GM06990 (cell line): Measurements from ENCODE around the gene OBP2A.

ENCODE experiments used
- DNase-seq: peaks from one replicate; pipeline ENCODE4 v3.0.0-alpha.2; 2011; ENCODE audit not compliant: insufficient read length; ENCODE audit errors: extremely low read depth
- H3K27me3 ChIP-seq: replicated peaks from 2 replicates; pipeline ENCODE4 v1.6.0; 2011; ENCODE audit warnings: low read length; ENCODE audit not compliant: control insufficient read depth, insufficient read depth
- H3K36me3 ChIP-seq: 2 replicates; pipeline ENCODE4 v1.5.1; 2011; ENCODE audit warnings: low read length; ENCODE audit not compliant: control insufficient read depth, insufficient read depth
- H3K4me3 ChIP-seq: replicated peaks from 2 replicates; pipeline ENCODE4 v1.5.1; 2011; ENCODE audit warnings: low read depth, mild to moderate bottlenecking, control low read depth, low read length
- CTCF ChIP-seq: IDR thresholded peaks from 2 replicates; pipeline ENCODE4 v1.5.1; 2011; ENCODE audit warnings: low read length, control low read depth, mild to moderate bottlenecking, inconsistent platforms; ENCODE audit not compliant: insufficient read depth, poor library complexity, severe bottlenecking

OBP2A gene

GRCh38 chr9:135520916-135521607, 24.9 kb upstream of the OBP2A start, which contains the start of gene LCN1:
LCN1 (plus strand) TSS chr9:135521440; CDS start chr9:135521498, 58 bp downstream.
- Histone ChIP-seq H3K36me3 (no peaks in the 10 kb centered on the region), H3K4me3 (no peak within 1 kb of the TSS), H3K27me3 (no peaks in the 10 kb centered on the region; the same call in 1 of the 2 replicates)
- no peak for TF ChIP-seq CTCF
- DNase-seq = no peak

DNA sequence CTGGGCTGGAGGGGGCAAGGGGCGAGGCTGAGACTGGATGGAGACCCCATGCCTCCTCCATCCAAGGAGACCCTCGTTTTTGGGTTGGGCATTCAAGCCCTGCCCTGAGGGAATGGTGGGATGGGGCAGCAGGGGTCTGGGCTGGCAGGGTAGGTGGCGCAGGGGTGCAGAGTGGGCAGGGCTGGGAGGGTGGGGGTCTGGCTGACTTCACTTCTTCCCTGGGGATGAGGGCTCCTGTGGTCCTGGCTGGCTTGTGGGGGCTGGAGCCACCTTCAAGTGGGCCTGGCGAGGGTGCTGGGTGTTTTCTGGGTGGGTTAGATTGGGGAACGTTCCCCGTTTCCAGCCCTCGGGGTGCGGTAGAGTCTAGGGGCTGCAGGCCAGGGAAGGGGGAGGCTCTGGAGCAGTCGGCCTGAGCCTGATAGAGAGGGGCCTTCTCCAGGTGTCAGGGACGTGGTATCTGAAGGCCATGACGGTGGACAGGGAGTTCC, 24.3 kb upstream of the OBP2A start:
- TF ChIP-seq CTCF = no peak
- no peak overlapping the region for H3K4me3 ChIP-seq
- no peak for DNase-seq
- no peaks in the 10 kb centered on the region; the same call in 1 of the 2 replicates for H3K27me3 ChIP-seq
- H3K36me3 ChIP-seq = no peaks in the 10 kb centered on the region

DNA sequence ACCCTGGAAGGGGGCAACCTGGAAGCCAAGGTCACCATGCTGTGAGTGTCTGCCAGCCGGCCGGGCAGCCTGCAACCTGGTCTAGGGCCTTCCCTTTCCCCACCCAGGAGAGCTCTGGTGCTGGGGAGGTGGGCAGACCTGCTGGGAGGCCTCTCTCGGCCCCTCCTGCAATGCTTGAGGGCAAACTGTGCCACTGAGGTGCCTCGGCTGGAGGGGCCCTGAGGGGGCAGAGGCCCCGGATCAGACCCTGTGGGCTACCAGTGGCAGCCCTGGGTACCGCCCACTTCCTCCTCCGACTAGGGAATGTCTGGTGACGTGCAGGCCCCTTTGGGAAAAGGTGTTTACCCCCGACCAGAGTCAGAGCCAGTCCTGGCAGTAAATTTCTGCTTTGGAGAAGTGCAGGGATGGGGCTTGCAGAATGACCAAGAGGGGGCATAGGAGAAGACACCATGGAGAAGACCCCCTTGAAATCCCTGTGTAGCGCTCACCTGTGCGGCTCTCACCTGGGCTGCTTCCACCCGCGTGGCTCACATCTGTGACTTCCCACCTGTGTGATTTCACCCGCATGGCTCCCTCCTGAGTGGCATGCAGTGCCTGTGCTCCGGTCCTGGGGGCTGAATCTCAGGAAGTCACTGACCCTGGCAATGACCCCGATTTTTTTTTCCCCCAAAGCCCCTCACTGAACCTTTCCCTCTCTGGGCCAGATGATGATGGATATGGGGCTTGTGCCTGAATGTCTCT, 23.6 kb upstream of the OBP2A start:
- Histone ChIP-seq H3K4me3 (no peak overlapping the region), H3K36me3 (no peaks in the 10 kb centered on the region), H3K27me3 (no peaks in the 10 kb centered on the region; the same call in 1 of the 2 replicates)
- no peak for TF ChIP-seq CTCF
- no peak for DNase-seq

DNA sequence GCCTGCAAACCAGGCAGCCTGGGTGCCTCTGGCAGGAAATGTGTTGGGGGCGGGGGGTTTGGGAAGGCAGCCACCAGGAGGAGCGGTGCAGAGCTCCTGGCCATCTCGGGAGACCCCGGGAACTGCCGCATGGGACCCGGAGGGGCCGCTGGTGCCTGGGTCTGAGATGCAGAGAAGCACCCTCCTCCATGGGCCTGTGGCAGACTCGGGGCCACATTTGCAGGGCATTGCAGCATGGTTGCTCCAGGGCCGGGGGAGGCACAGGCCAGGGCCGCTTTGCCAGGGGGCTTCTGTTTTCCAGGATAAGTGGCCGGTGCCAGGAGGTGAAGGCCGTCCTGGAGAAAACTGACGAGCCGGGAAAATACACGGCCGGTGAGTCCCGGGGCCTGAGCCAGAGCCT, 23.0 kb upstream of the OBP2A start:
- no peaks in the 10 kb centered on the region for H3K36me3 ChIP-seq
- TF ChIP-seq CTCF = no peak
- no peak overlapping the region for H3K4me3 ChIP-seq
- no peaks in the 10 kb centered on the region; the same call in 1 of the 2 replicates for H3K27me3 ChIP-seq
- DNase-seq = no peak

DNA sequence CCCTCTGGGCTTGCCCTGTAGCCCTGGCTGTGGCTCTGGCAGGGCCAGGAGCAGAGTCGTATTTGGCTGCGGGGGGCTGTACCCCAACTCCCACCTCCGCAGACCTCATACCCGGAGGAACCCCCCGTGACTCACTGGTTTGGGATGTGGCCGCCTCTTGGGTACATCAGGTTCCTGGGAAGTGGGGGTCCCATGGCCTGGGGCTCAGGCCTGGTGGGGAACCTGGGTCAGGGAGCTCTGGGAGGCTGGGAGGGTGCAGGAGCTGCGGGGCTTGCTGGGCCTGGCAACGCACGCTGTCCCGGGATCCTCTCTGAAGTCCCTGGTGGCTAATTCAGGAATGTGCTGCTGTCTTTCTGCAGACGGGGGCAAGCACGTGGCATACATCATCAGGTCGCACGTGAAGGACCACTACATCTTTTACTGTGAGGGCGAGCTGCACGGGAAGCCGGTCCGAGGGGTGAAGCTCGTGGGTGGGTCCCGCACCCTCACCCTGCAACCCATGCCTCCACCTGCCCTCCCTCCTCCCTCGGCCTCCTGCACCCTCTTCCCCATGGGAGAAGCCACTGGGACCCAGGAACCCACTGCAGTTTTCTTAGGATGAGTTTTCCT, 22.3 kb upstream of the OBP2A start:
- Histone ChIP-seq H3K36me3 (no peaks in the 10 kb centered on the region), H3K4me3 (no peak overlapping the region), H3K27me3 (no peaks in the 10 kb centered on the region; the same call in 1 of the 2 replicates)
- TF ChIP-seq CTCF = no peak
- DNase-seq = no peak
